HG03060 (cell line): Measurements from ENCODE around the gene TPSB2.
"Not testable (repeated sequence)": the region's sequence is repeated elsewhere in the genome, so short reads cannot be mapped to it uniquely, and the experiment has no call there.

ENCODE experiments used
- ATAC-seq: cut with Tn5 transposase; IDR thresholded peaks from one replicate; pipeline ENCODE4 v1.9.1; 2021; ENCODE audit warnings: low read depth, moderate number of reproducible peaks; ENCODE audit not compliant: unreplicated experiment

TPSB2 gene

GRCh38 chr16:1189455-1189854 is 40.5 kb downstream of the TPSB2 start:
- ATAC-seq: no peak

GRCh38 chr16:1188432-1189189 is 41.4 kb downstream of the TPSB2 start:
- ATAC-seq: no peak

GRCh38 chr16:1185460-1186207 is 44.4 kb downstream of the TPSB2 start:
- not testable (repeated sequence) for ATAC-seq

GRCh38 chr16:1184980-1185379 is 45.0 kb downstream of the TPSB2 start:
- ATAC-seq: no peak

GRCh38 chr16:1184156-1184868 is 45.7 kb downstream of the TPSB2 start:
- ATAC-seq: no peak

- ATAC-seq: no peak
Observed at GRCh38 chr16:1182950-1183907, 46.8 kb downstream of the TPSB2 start.

- no peak for ATAC-seq
Observed at GRCh38 chr16:1182316-1182671, 47.7 kb downstream of the TPSB2 start.

- no peak for ATAC-seq
Observed at GRCh38 chr16:1181404-1182315, 48.3 kb downstream of the TPSB2 start.

- ATAC-seq: no peak
Observed at GRCh38 chr16:1180549-1181403, 49.2 kb downstream of the TPSB2 start.
